ENCODE results near the gene DLG4. TPM values are rescaled to one million over a fixed set of nuclear protein-coding genes. Genes with fewer than 3 reads are reported as not detected.

The DLG4 gene
- total RNA-seq, 1 experiment from 2014 or later = 8.9 TPM

- no peaks in the 10 kb centered on the region for H3K27me3 ChIP-seq (replicated peaks)
- DNase-seq (ENCODE audit: low read depth in 1 of 2, low spot score in 2 of 2) = peak; percentile 89 to 95
- H3K27ac ChIP-seq = peak within 1 kb of the TSS; percentile 75
- peaks cover 22% of the 10 kb centered on the region for H3K4me1 ChIP-seq (replicated peaks)
- peak within 1 kb of the TSS; percentile 64 for H3K4me3 ChIP-seq
- peaks cover 54% of the 10 kb centered on the region for H3K36me3 ChIP-seq
- H3K9me3 ChIP-seq (replicated peaks) = no peaks in the 10 kb centered on the region
Observed at GRCh38 chr17:7241783-7242716, 22.4 kb upstream of the DLG4 start, which contains the start of gene GABARAP. TSS of gene GABARAP (minus strand) at chr17:7242449. CDS start at chr17:7242330, 119 bp downstream.

DNA sequence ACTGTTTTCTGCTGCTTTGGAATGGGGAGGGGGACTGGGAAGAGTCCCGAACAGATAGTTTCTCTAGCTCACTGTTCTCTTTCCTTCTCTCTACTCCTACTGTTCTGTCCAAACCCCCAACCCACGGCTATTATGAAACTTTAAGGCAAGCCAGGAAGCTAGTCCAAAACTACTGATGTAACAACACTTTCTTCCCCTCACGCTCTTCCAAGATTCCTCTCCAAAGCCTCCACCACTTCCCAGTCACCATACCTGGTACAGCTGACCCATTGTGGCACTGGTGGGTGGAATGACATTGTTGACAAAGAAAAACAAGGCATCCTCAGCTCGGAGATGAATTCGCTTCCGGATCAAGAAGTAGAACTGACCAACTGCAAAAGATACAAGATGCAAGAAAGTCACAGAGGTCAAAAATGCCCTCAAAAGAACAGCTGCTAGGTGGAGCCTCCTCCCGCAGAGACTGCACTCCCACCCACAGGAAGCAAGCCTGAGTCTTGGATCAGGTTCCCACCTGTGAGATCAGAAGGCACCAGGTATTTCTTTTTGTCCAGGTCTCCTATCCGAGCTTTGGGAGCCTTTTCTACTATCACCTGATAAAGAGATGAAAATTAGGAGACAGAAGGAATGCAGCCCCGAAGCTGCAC, 21.6 kb upstream of the DLG4 start:
- H3K36me3 ChIP-seq = peaks cover 54% of the 10 kb centered on the region
- DNase-seq (ENCODE audit: low read depth in 1 of 2, low spot score in 2 of 2) = no peak
- peak overlapping the region; percentile 64 for H3K4me3 ChIP-seq
- no peak overlapping the region; the same call in 1 of the 2 replicates for H3K27ac ChIP-seq
- peaks cover 22% of the 10 kb centered on the region for H3K4me1 ChIP-seq (replicated peaks)
- H3K9me3 ChIP-seq (replicated peaks) = no peaks in the 10 kb centered on the region
- no peaks in the 10 kb centered on the region for H3K27me3 ChIP-seq (replicated peaks)

GRCh38 chr17:7240375-7240774, 20.7 kb upstream of the DLG4 start:
- Histone ChIP-seq H3K4me1 (replicated peaks) (peaks cover 22% of the 10 kb centered on the region), H3K27me3 (replicated peaks) (no peaks in the 10 kb centered on the region), H3K27ac (no peak overlapping the region), H3K4me3 (no peak overlapping the region), H3K36me3 (peaks cover 55% of the 10 kb centered on the region), H3K9me3 (replicated peaks) (no peaks in the 10 kb centered on the region)
- no peak for DNase-seq (ENCODE audit: low read depth in 1 of 2, low spot score in 2 of 2)

GRCh38 chr17:7239091-7240027, 19.7 kb upstream of the DLG4 start, which contains the start of gene PHF23:
TSS of gene PHF23 (minus strand) at chr17:7239457. CDS start at chr17:7239279, 178 bp downstream.
- H3K9me3 ChIP-seq (replicated peaks) = no peaks in the 10 kb centered on the region
- peaks cover 58% of the 10 kb centered on the region for H3K36me3 ChIP-seq
- DNase-seq (ENCODE audit: low read depth in 1 of 2, low spot score in 2 of 2) = peak; percentile 99 to 100
- no peaks in the 10 kb centered on the region for H3K27me3 ChIP-seq (replicated peaks)
- no peak within 1 kb of the TSS for H3K27ac ChIP-seq
- peaks cover 29% of the 10 kb centered on the region for H3K4me1 ChIP-seq (replicated peaks)
- H3K4me3 ChIP-seq = peak within 1 kb of the TSS; percentile 60

- Histone ChIP-seq H3K4me1 (replicated peaks) (peaks cover 30% of the 10 kb centered on the region), H3K27me3 (replicated peaks) (no peaks in the 10 kb centered on the region), H3K36me3 (peaks cover 56% of the 10 kb centered on the region), H3K27ac (no peak overlapping the region), H3K9me3 (replicated peaks) (no peaks in the 10 kb centered on the region), H3K4me3 (peak overlapping the region; percentile 60)
- no peak for DNase-seq (ENCODE audit: low read depth in 1 of 2, low spot score in 2 of 2)
Observed at GRCh38 chr17:7238420-7239090, 18.9 kb upstream of the DLG4 start.

DNA sequence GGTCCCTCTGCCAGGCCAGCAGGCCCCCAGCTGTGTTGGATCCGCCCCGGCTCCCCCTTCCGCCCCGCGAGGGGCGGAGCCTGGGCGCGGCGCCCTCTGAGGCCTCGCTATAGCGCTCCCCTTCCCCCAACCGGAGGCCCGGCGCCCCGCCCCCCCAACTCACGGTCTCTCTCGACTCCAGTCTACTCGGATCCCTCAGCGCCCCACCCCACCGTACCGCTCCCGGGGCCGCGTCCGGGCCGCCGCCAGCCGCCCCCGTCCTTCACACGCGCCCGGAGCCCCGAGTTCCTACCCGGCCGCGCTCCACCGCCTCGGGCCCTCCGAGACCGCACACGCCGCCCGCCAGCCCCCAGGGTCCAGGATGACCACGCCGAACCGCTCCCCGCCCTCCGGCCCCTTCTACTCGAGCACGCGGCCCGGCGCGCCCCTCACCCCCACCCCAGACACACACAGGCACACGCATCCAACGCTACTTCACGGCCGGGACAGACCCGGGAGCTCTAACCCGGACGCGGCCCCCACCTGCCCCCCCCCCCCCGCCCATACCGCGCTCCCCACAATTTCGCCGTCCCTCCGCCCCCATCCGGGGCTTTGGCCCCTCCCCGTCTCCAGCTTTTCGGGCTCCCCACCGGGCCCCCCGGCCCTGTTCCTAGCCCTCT, 18.3 kb upstream of the DLG4 start:
- no peaks in the 10 kb centered on the region for H3K9me3 ChIP-seq (replicated peaks)
- H3K4me1 ChIP-seq (replicated peaks) = peaks cover 31% of the 10 kb centered on the region
- peak; percentile 44 to 79 for DNase-seq (ENCODE audit: low read depth in 1 of 2, low spot score in 2 of 2)
- peak overlapping the region; percentile 25; the same call in 1 of the 2 replicates for H3K27ac ChIP-seq
- peaks cover 50% of the 10 kb centered on the region for H3K36me3 ChIP-seq
- peak overlapping the region; percentile 51 for H3K4me3 ChIP-seq
- no peaks in the 10 kb centered on the region for H3K27me3 ChIP-seq (replicated peaks)

GRCh38 chr17:7237266-7237760, 17.7 kb upstream of the DLG4 start:
- no peak for DNase-seq (ENCODE audit: low read depth in 1 of 2, low spot score in 2 of 2)
- Histone ChIP-seq H3K36me3 (peaks cover 51% of the 10 kb centered on the region), H3K27me3 (replicated peaks) (no peaks in the 10 kb centered on the region), H3K27ac (peak overlapping the region; percentile 25; the same call in 1 of the 2 replicates), H3K9me3 (replicated peaks) (no peaks in the 10 kb centered on the region), H3K4me3 (peak overlapping the region; percentile 51), H3K4me1 (replicated peaks) (peaks cover 36% of the 10 kb centered on the region)

GRCh38 chr17:7236808-7237207, 17.2 kb upstream of the DLG4 start:
- peaks cover 39% of the 10 kb centered on the region for H3K4me1 ChIP-seq (replicated peaks)
- H3K27ac ChIP-seq = no peak overlapping the region
- no peak for DNase-seq (ENCODE audit: low read depth in 1 of 2, low spot score in 2 of 2)
- no peaks in the 10 kb centered on the region for H3K9me3 ChIP-seq (replicated peaks)
- H3K36me3 ChIP-seq = peaks cover 55% of the 10 kb centered on the region
- no peak overlapping the region for H3K4me3 ChIP-seq
- H3K27me3 ChIP-seq (replicated peaks) = no peaks in the 10 kb centered on the region

DNA sequence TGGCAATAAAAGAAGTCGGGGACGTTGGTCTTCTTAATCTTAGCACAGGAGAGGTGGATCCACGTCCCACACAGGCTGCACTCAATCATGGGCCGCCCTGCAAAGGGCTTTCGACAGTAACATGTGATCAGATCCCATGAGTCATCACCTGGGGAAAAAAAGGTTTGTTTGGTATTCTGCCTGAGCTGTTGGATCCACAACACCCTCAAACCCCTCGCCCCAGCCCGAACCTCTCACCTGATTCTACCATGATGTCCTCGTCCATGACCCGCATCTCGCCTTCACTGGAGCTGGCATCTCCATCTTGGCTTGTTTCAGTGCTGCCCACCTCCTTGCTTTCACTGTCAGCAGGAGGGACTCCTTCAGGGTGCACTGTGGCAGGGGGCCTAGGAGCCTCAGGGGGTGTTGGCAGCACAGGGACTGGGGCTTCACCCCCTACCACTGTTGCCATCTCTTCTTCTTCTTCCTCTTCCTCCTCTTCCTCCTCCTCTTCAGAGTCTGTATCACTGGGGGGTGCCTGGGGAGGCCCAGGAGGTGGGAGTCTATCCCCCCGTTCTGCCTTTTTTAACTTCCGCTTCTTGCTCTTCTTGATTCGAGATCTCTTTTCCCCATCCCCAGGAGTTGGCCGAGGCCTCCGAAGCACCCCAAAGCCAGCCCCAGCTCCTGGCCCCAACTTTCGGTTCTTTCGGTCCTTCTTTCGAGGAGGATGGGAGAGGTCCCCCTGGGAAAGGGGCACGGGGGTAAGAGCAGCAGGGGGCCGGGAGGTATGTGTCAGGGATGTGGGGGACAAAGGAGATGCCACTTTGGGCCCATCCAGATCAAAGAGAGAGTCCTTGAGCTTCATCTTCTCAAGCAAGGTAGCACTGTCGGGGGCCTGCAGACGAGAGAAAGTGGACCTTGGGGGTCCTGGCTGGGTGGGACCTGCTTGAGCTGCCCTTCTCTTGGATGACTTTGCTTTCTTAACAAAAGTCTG, 16.3 kb upstream of the DLG4 start:
- H3K4me1 ChIP-seq (replicated peaks) = peaks cover 34% of the 10 kb centered on the region
- H3K27ac ChIP-seq = no peak overlapping the region
- no peak overlapping the region for H3K4me3 ChIP-seq
- no peak for DNase-seq (ENCODE audit: low read depth in 1 of 2, low spot score in 2 of 2)
- H3K9me3 ChIP-seq (replicated peaks) = no peaks in the 10 kb centered on the region
- H3K36me3 ChIP-seq = peaks cover 52% of the 10 kb centered on the region
- H3K27me3 ChIP-seq (replicated peaks) = no peaks in the 10 kb centered on the region

GRCh38 chr17:7234083-7234951, 14.7 kb upstream of the DLG4 start, which contains the start of gene DVL2:
TSS of gene DVL2 (minus strand) at chr17:7234517. CDS start at chr17:7234262, 255 bp downstream.
- DNase-seq (ENCODE audit: low read depth in 1 of 2, low spot score in 2 of 2) = peak; percentile 89 to 95
- H3K36me3 ChIP-seq = peaks cover 55% of the 10 kb centered on the region
- peaks cover 27% of the 10 kb centered on the region for H3K4me1 ChIP-seq (replicated peaks)
- peak within 1 kb of the TSS; percentile 82 for H3K4me3 ChIP-seq
- H3K9me3 ChIP-seq (replicated peaks) = no peaks in the 10 kb centered on the region
- peak within 1 kb of the TSS; percentile 29 for H3K27ac ChIP-seq
- H3K27me3 ChIP-seq (replicated peaks) = no peaks in the 10 kb centered on the region

DNA sequence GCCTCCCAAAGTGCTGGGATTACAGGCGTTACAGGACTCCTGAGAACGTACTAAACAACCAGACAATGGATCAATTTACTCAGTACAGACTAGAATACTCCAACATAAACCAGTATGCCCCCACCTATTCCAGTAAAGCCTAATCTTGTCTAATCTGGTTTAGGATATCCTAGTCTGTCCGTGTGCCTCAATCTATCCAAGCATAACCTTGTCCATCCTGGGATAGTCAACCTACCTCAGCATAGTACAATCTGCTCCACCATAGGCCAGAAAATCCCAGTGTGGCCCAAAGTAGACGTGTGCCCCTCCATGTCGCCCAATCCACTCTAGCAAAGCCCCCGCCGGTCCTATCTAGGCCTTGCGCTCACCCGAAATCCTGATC, 14.1 kb upstream of the DLG4 start:
- H3K4me1 ChIP-seq (replicated peaks) = peaks cover 27% of the 10 kb centered on the region
- peaks cover 61% of the 10 kb centered on the region for H3K36me3 ChIP-seq
- H3K4me3 ChIP-seq = peak overlapping the region; percentile 82
- no peaks in the 10 kb centered on the region for H3K27me3 ChIP-seq (replicated peaks)
- DNase-seq (ENCODE audit: low read depth in 1 of 2, low spot score in 2 of 2) = no peak
- peak overlapping the region; percentile 29 for H3K27ac ChIP-seq
- no peaks in the 10 kb centered on the region for H3K9me3 ChIP-seq (replicated peaks)
